Skeletal muscle cell (primary cell): ENCODE results near the gene HELZ.
A peak's percentile ranks its signal among the peaks of the same experiment; 100 is the strongest.
"Not testable (repeated sequence)": the region's sequence is repeated elsewhere in the genome, so short reads cannot be mapped to it uniquely, and the experiment has no call there.

Source experiments
- DNase-seq: peaks from one replicate; pipeline ENCODE4 v3.0.0-alpha.2; 2010; ENCODE audit warnings: low read depth
- H3K4me3 ChIP-seq: 2 replicates; pipeline ENCODE4 v1.5.1; 2011; ENCODE audit warnings: low read depth, mild to moderate bottlenecking, control low read depth, low read length, moderate library complexity

The HELZ gene

GRCh38 chr17:67132366-67132765 is 112.6 kb downstream of the HELZ start:
- no peak overlapping the region for H3K4me3 ChIP-seq

GRCh38 chr17:67130768-67131167 is 114.2 kb downstream of the HELZ start:
- H3K4me3 ChIP-seq, result no peak overlapping the region

More at GRCh38 chr17:67132366-67132765, 112.6 kb downstream of the HELZ start:
- DNase-seq, result no peak

GRCh38 chr17:67129283-67129682 is 115.7 kb downstream of the HELZ start:
- H3K4me3 ChIP-seq, result no peak overlapping the region
- DNase-seq, result no peak

More at GRCh38 chr17:67130768-67131167, 114.2 kb downstream of the HELZ start:
- no peak for DNase-seq

- no peak for DNase-seq
- H3K4me3 ChIP-seq, result no peak overlapping the region
Observed at GRCh38 chr17:67128700-67129099, 116.3 kb downstream of the HELZ start.

GRCh38 chr17:67127925-67128324 is 117.1 kb downstream of the HELZ start:
- DNase-seq, result no peak
- H3K4me3 ChIP-seq, result no peak overlapping the region

GRCh38 chr17:67126983-67127382 is 118.0 kb downstream of the HELZ start:
- DNase-seq, result no peak
- no peak overlapping the region for H3K4me3 ChIP-seq

GRCh38 chr17:67126543-67126942 is 118.5 kb downstream of the HELZ start:
- not testable (repeated sequence) for DNase-seq, H3K4me3 ChIP-seq

GRCh38 chr17:67125924-67126323 is 119.1 kb downstream of the HELZ start:
- no peak for DNase-seq
- no peak overlapping the region for H3K4me3 ChIP-seq

GRCh38 chr17:67125417-67125816 is 119.6 kb downstream of the HELZ start:
- H3K4me3 ChIP-seq, result no peak overlapping the region
- no peak for DNase-seq

GRCh38 chr17:67124450-67125148 is 120.4 kb downstream of the HELZ start:
- DNase-seq, result no peak
- H3K4me3 ChIP-seq, result no peak overlapping the region

GRCh38 chr17:67123699-67124098 is 121.3 kb downstream of the HELZ start:
- DNase-seq, result no peak
- no peak overlapping the region for H3K4me3 ChIP-seq

GRCh38 chr17:67121316-67121891 is 123.6 kb downstream of the HELZ start:
- DNase-seq, result peak; percentile 53
- no peak overlapping the region for H3K4me3 ChIP-seq

- no peak overlapping the region for H3K4me3 ChIP-seq
- no peak for DNase-seq
Observed at GRCh38 chr17:67119102-67119501, 125.9 kb downstream of the HELZ start.

- DNase-seq, result no peak
- no peak overlapping the region for H3K4me3 ChIP-seq
Observed at GRCh38 chr17:67116045-67116575, 128.9 kb downstream of the HELZ start.

- DNase-seq, result no peak
- H3K4me3 ChIP-seq, result no peak overlapping the region
Observed at GRCh38 chr17:67115401-67115800, 129.6 kb downstream of the HELZ start.

- no peak for DNase-seq
- H3K4me3 ChIP-seq, result no peak overlapping the region
Observed at GRCh38 chr17:67113486-67113885, 131.5 kb downstream of the HELZ start.

GRCh38 chr17:67111808-67112207 is 133.2 kb downstream of the HELZ start:
- H3K4me3 ChIP-seq, result no peak overlapping the region
- no peak for DNase-seq

GRCh38 chr17:67111327-67111726 is 133.7 kb downstream of the HELZ start:
- no peak for DNase-seq

GRCh38 chr17:67110619-67111018 is 134.4 kb downstream of the HELZ start:
- no peak overlapping the region for H3K4me3 ChIP-seq
- no peak for DNase-seq

More at GRCh38 chr17:67111327-67111726, 133.7 kb downstream of the HELZ start:
- H3K4me3 ChIP-seq, result no peak overlapping the region

- no peak for DNase-seq
- H3K4me3 ChIP-seq, result no peak overlapping the region
Observed at GRCh38 chr17:67109111-67109510, 135.9 kb downstream of the HELZ start.
